Brain microvascular endothelial cell (primary cell): ENCODE results near the gene SEC31A.

Source experiments
- DNase-seq: peaks from one replicate; pipeline ENCODE4 v3.0.0-alpha.2; 2020
- H3K27ac ChIP-seq: fragments of 250-450 bp; sonication (Bioruptor Pico); 2 replicates; pipeline ENCODE4 v1.5.1; 2020; ENCODE audit warnings: mild to moderate bottlenecking, moderate library complexity
- H3K27me3 ChIP-seq: fragments of 250-450 bp; sonication (Bioruptor Pico); replicated peaks from 2 replicates; pipeline ENCODE4 v1.5.1; 2020; ENCODE audit warnings: mild to moderate bottlenecking
- H3K36me3 ChIP-seq: fragments of 250-450 bp; sonication (Bioruptor Pico); replicated peaks from 2 replicates; pipeline ENCODE4 v1.5.1; 2020; ENCODE audit warnings: mild to moderate bottlenecking
- H3K4me3 ChIP-seq: 2 replicates; pipeline ENCODE4 v1.5.1; 2011; ENCODE audit warnings: low read depth, mild to moderate bottlenecking, control low read depth, low read length, moderate library complexity
- in situ Hi-C: cut with HindIII; loops from 2 replicates; pipeline ENCODE4 v1.10.0; 2017; ENCODE audit warnings: low sequenced_read_pairs, low pct_ligation_motif_present
- TF ChIP-seq, protein P1 (sequence below): IDR thresholded peaks from 2 replicates; pipeline ENCODE4 v1.5.1; 2011; ENCODE audit warnings: low read depth, mild to moderate bottlenecking, moderate library complexity, low read length, control low read depth, inconsistent platforms; ENCODE audit errors: missing control alignments

The SEC31A gene

GRCh38 chr4:82906469-82906868 lies 15.5 kb upstream of the SEC31A start:
- TF ChIP-seq, protein P1, sequence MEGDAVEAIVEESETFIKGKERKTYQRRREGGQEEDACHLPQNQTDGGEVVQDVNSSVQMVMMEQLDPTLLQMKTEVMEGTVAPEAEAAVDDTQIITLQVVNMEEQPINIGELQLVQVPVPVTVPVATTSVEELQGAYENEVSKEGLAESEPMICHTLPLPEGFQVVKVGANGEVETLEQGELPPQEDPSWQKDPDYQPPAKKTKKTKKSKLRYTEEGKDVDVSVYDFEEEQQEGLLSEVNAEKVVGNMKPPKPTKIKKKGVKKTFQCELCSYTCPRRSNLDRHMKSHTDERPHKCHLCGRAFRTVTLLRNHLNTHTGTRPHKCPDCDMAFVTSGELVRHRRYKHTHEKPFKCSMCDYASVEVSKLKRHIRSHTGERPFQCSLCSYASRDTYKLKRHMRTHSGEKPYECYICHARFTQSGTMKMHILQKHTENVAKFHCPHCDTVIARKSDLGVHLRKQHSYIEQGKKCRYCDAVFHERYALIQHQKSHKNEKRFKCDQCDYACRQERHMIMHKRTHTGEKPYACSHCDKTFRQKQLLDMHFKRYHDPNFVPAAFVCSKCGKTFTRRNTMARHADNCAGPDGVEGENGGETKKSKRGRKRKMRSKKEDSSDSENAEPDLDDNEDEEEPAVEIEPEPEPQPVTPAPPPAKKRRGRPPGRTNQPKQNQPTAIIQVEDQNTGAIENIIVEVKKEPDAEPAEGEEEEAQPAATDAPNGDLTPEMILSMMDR: no peak
- in situ Hi-C loops: no loop called here
- no peak overlapping the region for H3K4me3 ChIP-seq

DNA sequence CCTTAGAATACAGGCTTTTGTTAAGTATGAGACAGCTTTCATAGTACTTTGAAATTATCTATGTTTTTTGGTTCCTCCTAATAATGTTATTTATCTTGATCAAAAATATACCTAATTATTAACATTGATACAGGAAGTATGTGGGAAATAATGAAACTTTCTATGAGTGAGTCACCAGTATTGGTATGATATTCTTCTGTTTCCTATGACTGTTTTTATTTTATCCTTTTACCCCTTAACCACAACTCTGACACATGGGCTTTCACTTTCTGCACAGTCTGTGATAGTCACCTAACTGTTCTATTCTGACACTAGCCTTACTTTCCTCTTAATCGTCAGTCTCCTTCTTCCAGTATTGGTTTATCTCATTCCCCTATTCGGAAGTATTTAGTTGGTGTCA lies 14.3 kb upstream of the SEC31A start:
- Histone ChIP-seq H3K27ac (peak overlapping the region; percentile 59), H3K36me3 (no peaks in the 10 kb centered on the region), H3K27me3 (no peaks in the 10 kb centered on the region), H3K4me3 (no peak overlapping the region)
- in situ Hi-C loops: no loop called here
- peak; percentile 65 for DNase-seq
- TF ChIP-seq, protein P1: no peak

More at GRCh38 chr4:82906469-82906868, 15.5 kb upstream of the SEC31A start:
- DNase-seq: no peak
- Histone ChIP-seq H3K27me3 (no peaks in the 10 kb centered on the region), H3K36me3 (no peaks in the 10 kb centered on the region), H3K27ac (no peak overlapping the region)

GRCh38 chr4:82903737-82904136 lies 12.8 kb upstream of the SEC31A start:
- TF ChIP-seq, protein P1: no peak
- Histone ChIP-seq H3K27ac (no peak overlapping the region), H3K36me3 (no peaks in the 10 kb centered on the region), H3K27me3 (no peaks in the 10 kb centered on the region), H3K4me3 (no peak overlapping the region)
- DNase-seq: no peak
- in situ Hi-C loops: no loop called here

DNA sequence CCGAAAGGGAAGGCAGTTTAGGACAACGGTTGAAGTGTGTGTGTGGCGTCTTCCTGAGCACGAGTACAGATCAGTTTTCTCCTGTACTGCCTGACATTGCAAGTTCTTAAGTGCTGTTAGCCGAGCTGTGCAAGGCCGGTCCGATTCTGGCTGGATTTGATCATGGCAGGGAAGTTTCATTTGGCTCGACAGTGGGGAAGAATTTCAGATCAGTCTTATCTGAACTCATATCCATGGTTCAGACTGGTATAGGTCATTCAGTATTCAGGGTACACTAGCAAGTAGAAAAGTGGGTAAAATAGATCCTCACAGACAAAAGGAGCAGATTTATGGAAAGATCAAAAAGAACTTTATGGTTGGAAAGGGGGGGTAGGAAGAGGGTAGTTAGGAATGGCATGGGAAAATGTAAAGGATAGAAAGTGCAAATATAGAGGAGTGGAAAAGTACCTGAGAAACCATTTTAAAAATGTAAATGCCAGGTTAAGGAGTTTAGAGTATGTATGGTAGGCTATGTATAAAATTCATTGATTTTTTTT lies 10.3 kb upstream of the SEC31A start:
- H3K27ac ChIP-seq: peak overlapping the region; percentile 100
- H3K36me3 ChIP-seq: peaks cover 8% of the 10 kb centered on the region
- no peaks in the 10 kb centered on the region for H3K27me3 ChIP-seq
- in situ Hi-C loops: no loop called here
- DNase-seq: no peak
- TF ChIP-seq, protein P1: no peak
- peak overlapping the region; percentile 90 for H3K4me3 ChIP-seq

DNA sequence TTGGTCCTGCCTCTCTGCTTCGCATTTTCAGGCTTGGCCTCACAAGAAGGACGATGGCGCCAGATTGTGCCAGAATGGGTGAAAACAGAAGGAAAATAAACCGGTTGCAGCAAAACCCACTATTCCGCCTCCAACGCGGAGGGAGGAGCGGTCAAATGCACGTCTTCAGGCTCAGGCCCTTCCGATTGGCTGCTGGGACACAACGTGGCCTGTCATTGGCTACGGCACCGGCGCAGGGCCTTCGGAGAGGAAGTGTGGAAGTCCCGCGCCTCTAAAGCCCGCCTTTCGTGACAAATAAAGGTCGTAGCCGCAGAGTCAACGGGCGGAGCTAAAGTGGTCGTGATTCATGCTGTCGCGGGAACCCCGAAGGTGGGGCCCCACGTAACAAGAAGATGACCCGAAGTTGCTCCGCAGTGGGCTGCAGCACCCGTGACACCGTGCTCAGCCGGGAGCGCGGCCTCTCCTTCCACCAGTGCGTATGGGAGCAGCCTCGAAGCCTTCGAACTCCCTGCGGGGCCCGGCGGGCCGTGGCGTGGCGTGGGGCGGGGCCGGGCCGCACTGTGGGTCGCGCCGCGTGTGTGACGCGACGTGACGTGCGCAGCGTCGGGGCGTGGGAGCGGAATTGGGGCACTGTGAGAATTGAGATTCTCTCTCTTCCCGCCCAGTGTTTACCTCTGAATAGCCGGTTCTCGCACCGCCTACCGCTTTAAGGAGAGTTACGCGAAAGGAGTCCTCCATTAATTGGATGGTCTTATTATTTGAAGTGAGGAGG lies 9.6 kb upstream of the SEC31A start, which contains the start of gene THAP9:
Gene THAP9 (plus strand): TSS at position 325 of the 772 bp plus-strand sequence. CDS start 68 bp downstream, at position 393.
- TF ChIP-seq, protein P1: no peak
- Histone ChIP-seq H3K27me3 (no peaks in the 10 kb centered on the region), H3K36me3 (peaks cover 8% of the 10 kb centered on the region), H3K27ac (peak within 1 kb of the TSS; percentile 100), H3K4me3 (peak within 1 kb of the TSS; percentile 90)
- in situ Hi-C loops: no loop called here
- DNase-seq: peak; percentile 100
